GM19193 (cell line): ENCODE results near the gene CAPN11.

Experiments
- POLR2A ChIP-seq: IDR thresholded peaks from 4 replicates; pipeline ENCODE4 v1.6.1; 2011; ENCODE audit not compliant: insufficient read depth, insufficient read length; ENCODE audit errors: extremely low read depth

Gene CAPN11

DNA sequence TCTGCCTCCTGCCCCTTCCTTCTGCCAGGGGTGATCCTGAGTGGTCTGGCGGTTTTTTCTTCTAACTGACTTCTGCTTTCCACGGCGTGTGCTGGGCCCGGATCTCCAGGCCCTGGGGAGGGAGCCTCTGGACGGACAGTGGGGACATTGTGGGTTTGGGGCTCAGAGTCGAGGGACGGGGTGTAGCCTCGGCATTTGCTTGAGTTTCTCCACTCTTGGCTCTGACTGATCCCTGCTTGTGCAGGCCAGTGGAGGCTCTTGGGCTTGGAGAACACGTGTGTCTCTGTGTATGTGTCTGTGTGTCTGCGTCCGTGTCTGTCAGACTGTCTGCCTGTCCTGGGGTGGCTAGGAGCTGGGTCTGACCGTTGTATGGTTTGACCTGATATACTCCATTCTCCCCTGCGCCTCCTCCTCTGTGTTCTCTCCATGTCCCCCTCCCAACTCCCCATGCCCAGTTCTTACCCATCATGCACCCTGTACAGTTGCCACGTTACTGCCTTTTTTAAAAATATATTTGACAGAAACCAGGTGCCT lies 75.0 kb downstream of the CAPN11 start:
- TF ChIP-seq POLR2A = no peak
